Measurements from ENCODE around the gene OR10H4.

The OR10H4 gene

GRCh38 chr19:15991602-15992001, 42.8 kb downstream of the OR10H4 start:
- Histone ChIP-seq H3K4me3 (ENCODE audit: low read depth, low read length) (no peak overlapping the region), H3K36me3 (replicated peaks) (no peaks in the 10 kb centered on the region), H3K27me3 (replicated peaks) (no peaks in the 10 kb centered on the region), H3K27ac (no peak overlapping the region)
- in situ Hi-C loops (cut with HindIII; ENCODE audit: low pct_ligation_motif_present, low sequenced_read_pairs), result no loop called here
- no peak for TF ChIP-seq CTCF (IDR thresholded peaks at IDR 0.05; ENCODE audit: low read depth, low read length, missing control alignments)
- no peak for DNase-seq

- Histone ChIP-seq H3K4me3 (ENCODE audit: low read depth, low read length) (no peak overlapping the region), H3K27me3 (replicated peaks) (no peaks in the 10 kb centered on the region), H3K27ac (no peak overlapping the region), H3K36me3 (replicated peaks) (no peaks in the 10 kb centered on the region)
- no peak for DNase-seq
- TF ChIP-seq CTCF (IDR thresholded peaks at IDR 0.05; ENCODE audit: low read depth, low read length, missing control alignments), result no peak
- in situ Hi-C loops (cut with HindIII; ENCODE audit: low pct_ligation_motif_present, low sequenced_read_pairs), result no loop called here
These were observed 43.2 kb downstream of the OR10H4 start for GRCh38 chr19:15992014-15992413.

GRCh38 chr19:15995536-15995935, 46.7 kb downstream of the OR10H4 start:
- no peak for TF ChIP-seq CTCF (IDR thresholded peaks at IDR 0.05; ENCODE audit: low read depth, low read length, missing control alignments)
- no peaks in the 10 kb centered on the region for H3K27me3 ChIP-seq (replicated peaks)
- no peak for DNase-seq
- in situ Hi-C loops (cut with HindIII; ENCODE audit: low pct_ligation_motif_present, low sequenced_read_pairs), result no loop called here
- H3K4me3 ChIP-seq (ENCODE audit: low read depth, low read length), result no peak overlapping the region
- H3K36me3 ChIP-seq (replicated peaks), result no peaks in the 10 kb centered on the region
- H3K27ac ChIP-seq, result no peak overlapping the region

- no peaks in the 10 kb centered on the region for H3K27me3 ChIP-seq (replicated peaks)
- in situ Hi-C loops (cut with HindIII; ENCODE audit: low pct_ligation_motif_present, low sequenced_read_pairs), result no loop called here
- H3K27ac ChIP-seq, result no peak overlapping the region
- DNase-seq, result no peak
- no peak for TF ChIP-seq CTCF (IDR thresholded peaks at IDR 0.05; ENCODE audit: low read depth, low read length, missing control alignments)
- no peaks in the 10 kb centered on the region for H3K36me3 ChIP-seq (replicated peaks)
- no peak overlapping the region for H3K4me3 ChIP-seq (ENCODE audit: low read depth, low read length)
These were observed 49.4 kb downstream of the OR10H4 start for GRCh38 chr19:15998166-15998565.
